Loucy (cell line): ENCODE results near the gene ARHGEF10L.

ENCODE experiments used
- CTCF ChIP-seq: fragments of 200-600 bp; sonication (generic); conservative IDR thresholded peaks from 2 replicates; pipeline ENCODE4 v1.5.1; 2014; ENCODE audit warnings: mild to moderate bottlenecking, antibody characterized with exemption, low read length
- EZH2phosphoT487 ChIP-seq: fragments of 200-600 bp; IDR thresholded peaks from 2 replicates; pipeline ENCODE4 v1.6.1; 2018; ENCODE audit warnings: antibody characterized with exemption, mild to moderate bottlenecking, moderate library complexity, borderline replicate concordance

- peak; percentile 66 for TF ChIP-seq CTCF
- no peak for TF ChIP-seq EZH2phosphoT487
Observed at GRCh38 chr1:17629460-17629859, 90.0 kb downstream of the ARHGEF10L start.
